Pancreas (tissue), 10 donors: ENCODE results near the gene ARRB1. TPM values are rescaled to one million over a fixed set of nuclear protein-coding genes. Genes with fewer than 3 reads are reported as not detected.

Experiments used
- ATAC-seq, 4 donors: fragments of 200-7000 bp; cut with Tn5 transposase; one replicate each; pipeline versions ENCODE4 v1.8.0 to v1.9.1; 2020; ENCODE audit warnings: mild to moderate bottlenecking in 4 of 4, moderate library complexity in 4 of 4
- DNase-seq, 6 donors: peaks; one replicate each; pipeline ENCODE4 v3.0.0-alpha.2; 2020
- FAIRE-seq: peaks from 2 replicates; lab custom pipeline; 2012; peaks lifted over from hg19 to GRCh38; lab: Jason Lieb, UNC
- H3K27ac ChIP-seq, 4 donors: fragments of 200-600 bp; sonication (generic); 1 replicate in 3 of 4; 2 replicates in 1 of 4; pipeline versions ENCODE4 v1.5.0 to v1.8.0; 2020
- H3K27me3 ChIP-seq, 4 donors: fragments of 200-600 bp; one replicate each; pipeline ENCODE4 v1.8.0; 2021
- H3K36me3 ChIP-seq, 3 donors: fragments of 200-600 bp; sonication (generic) in 1 of 3; one replicate each; pipeline versions ENCODE4 v1.5.0 to v1.8.0; 2020 to 2021
- H3K4me1 ChIP-seq, 3 donors: fragments of 200-600 bp; one replicate each; pipeline ENCODE4 v1.8.0; 2021
- H3K4me3 ChIP-seq, 4 donors: fragments of 200-600 bp; sonication (generic) in 2 of 4; one replicate each; pipeline versions ENCODE4 v1.5.0 to v1.8.0; 2020 to 2021
- H3K9me3 ChIP-seq, 4 donors: fragments of 200-600 bp; one replicate each; pipeline ENCODE4 v1.8.0; 2021
- WGBS, 2 donors: extraction: QIAGEN DNeasy Blood & Tissue Kit; methylation state at CpG; one replicate each; pipeline ENCODE4 v1.1.7; 2013; 5-methylcytosine and 5-hydroxymethylcytosine counted together
- intact Hi-C, 3 donors: fragments of 100-400 bp; cut with DNase I; formaldehyde crosslinking; loops; one replicate each; pipeline versions ENCODE4 v1.11.1 to v1.14.2; 2022
- polyA plus RNA-seq, 2 donors: library from polyadenylated mRNA; stranded (reverse); fragments of 200-250 nt; gene quantifications; one replicate each; pipeline ENCODE4 v1.2.3, GENCODE V29; 2013
- total RNA-seq, 6 donors: library from RNA; stranded (reverse); fragmentation: NEBNext Ultra II Directional in 4 of 6; extraction: Animal tissue kit (Norgen Biotek cat#: 25700) in 4 of 6; gene quantifications; one replicate each; pipeline versions ENCODE4 v1.2.1 to v1.2.4, GENCODE V29; 2021 to 2023
- TF ChIP-seq, protein P1 (sequence below), 4 donors: fragments of 200-600 bp; sonication (generic) in 3 of 4; IDR thresholded peaks; one replicate each; pipeline versions ENCODE4 v1.5.0 to v1.8.0; 2021; ENCODE audit warnings: antibody characterized with exemption in 4 of 4
- donor health status: healthy with polysubstance abuse.
- donor health status: DM: no; HTN: no; CAD: no; lungs with moderate emphysema.
- donor health status: DM: no; HTN: no; CAD: no.
- donor health status: control.
- donor health status: control.
- donor health status: Bipolar disorder and iron deficiency.
- donor health status: DM: yes; HTN: yes; CAD: no.
- donor health status: DM: no; HTN: no; CAD: no.
- donor health status: DM: no; HTN: no; CAD: no.
- donor health status: DM: yes; HTN: yes; CAD: no.

The ARRB1 gene
- total and polyA plus RNA-seq, 8 donors: 7.8 to 68.1 (median 33.0) TPM

DNA sequence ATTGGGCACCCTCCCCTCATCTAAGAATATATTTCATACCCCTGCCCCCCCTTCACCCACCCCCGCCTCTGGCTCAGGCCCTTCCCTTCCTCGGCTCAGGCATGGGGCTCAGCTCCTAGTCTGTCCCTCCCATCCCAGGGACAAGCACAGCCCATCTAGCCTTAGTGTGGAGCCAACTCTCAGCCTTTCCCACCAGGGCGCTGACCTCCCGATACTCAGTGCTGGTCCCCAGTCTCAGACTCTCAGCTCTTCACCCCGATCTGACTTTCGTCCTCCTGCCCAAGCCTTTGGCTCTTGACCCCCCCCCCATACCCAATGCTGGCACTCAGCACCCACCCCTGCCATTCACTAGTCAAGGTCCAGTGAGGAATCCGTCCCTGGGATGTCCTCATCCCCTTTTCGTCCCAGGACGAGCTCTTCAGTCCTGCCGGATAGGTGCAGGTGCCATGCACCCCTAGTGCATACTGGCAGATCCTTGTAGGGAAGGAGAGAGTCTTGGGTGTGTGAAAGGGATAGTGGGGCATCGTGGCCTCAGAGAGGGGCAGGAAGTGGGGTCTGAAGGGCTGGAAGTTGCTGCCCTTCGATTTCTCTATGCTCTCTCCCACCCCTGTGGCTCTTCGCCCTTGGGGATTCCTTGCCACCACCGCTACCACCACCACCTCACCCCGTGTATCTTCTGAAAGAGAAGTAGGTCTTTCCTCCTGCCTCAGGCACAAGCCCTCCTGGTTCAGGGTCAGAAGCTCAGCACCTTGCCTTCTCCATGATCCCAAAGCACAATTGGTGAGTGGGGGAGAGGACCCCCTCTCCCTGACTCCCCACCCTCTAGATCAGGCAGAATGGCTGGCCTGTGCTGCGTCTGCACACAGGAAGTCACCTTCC, 108.5 kb downstream of the ARRB1 start:
- H3K27me3 ChIP-seq: peaks cover 0 to 4% (median 0%) of the 10 kb centered on the region in 4 donors

DNA sequence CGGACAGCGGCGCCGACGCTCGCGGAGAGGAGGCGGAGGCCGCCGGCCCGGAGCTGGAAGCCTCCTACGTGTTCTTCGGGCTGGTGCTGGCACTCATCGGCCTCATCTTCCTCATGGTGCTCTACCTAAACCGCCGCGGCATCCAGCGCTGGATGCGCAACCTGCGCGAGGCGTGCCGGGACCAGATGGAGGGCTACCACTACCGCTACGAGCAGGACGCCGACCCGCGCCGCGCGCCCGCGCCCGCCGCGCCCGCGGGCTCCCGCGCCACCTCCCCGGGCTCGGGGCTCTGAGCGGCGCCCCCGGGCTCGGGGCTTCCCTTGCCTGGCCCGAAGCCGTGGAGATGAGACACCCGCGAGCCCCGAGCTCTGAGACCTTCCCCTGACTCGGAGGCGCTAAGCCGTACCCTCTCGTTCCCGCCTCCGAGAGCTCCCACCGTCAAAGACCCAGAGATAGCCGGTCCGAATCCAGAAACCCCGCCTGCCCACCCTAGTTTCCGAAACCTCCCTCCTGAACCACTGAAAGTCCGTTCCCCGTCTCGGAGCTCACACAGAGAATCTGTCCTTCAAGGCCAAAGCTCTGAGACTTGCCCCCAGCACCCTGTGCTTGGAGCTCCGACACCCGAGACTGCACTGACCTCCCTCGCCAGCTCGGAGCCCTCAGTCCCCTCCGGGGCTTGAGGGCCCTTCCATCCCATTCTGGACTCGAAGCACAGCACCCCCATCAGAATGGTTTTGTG, 109.4 kb downstream of the ARRB1 start:
- Histone ChIP-seq H3K4me3 (peak overlapping the region in 3 of 4 donors; percentile 10 to 46 (median 32)), H3K4me1 (peaks cover 0 to 3% (median 0%) of the 10 kb centered on the region in 3 donors), H3K36me3 (no peaks in the 10 kb centered on the region), H3K9me3 (no peaks in the 10 kb centered on the region), H3K27ac (no peak overlapping the region), H3K27me3 (peaks cover 0 to 4% (median 0%) of the 10 kb centered on the region in 4 donors)
- intact Hi-C loops: loop anchor here in 1 of 3 donors (10.0 kb wide), 2 partner anchors 217 to 307 kb away; no protein-coding TSS in a partner anchor
- FAIRE-seq (no peak), ATAC-seq (peak in 1 of 4 donors; percentile 24), DNase-seq (no peak)
- TF ChIP-seq, protein P1, sequence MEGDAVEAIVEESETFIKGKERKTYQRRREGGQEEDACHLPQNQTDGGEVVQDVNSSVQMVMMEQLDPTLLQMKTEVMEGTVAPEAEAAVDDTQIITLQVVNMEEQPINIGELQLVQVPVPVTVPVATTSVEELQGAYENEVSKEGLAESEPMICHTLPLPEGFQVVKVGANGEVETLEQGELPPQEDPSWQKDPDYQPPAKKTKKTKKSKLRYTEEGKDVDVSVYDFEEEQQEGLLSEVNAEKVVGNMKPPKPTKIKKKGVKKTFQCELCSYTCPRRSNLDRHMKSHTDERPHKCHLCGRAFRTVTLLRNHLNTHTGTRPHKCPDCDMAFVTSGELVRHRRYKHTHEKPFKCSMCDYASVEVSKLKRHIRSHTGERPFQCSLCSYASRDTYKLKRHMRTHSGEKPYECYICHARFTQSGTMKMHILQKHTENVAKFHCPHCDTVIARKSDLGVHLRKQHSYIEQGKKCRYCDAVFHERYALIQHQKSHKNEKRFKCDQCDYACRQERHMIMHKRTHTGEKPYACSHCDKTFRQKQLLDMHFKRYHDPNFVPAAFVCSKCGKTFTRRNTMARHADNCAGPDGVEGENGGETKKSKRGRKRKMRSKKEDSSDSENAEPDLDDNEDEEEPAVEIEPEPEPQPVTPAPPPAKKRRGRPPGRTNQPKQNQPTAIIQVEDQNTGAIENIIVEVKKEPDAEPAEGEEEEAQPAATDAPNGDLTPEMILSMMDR (IDR thresholded peaks at IDR 0.05): peak in 1 of 4 donors; percentile 4
- WGBS, 2 donors: 13 to 14% methylated on average over 57 to 72 of the region's 72 CpGs

More for the DNA sequence above, 108.5 kb downstream of the ARRB1 start:
- WGBS, 2 donors: 82 to 84% methylated on average over 16 of the region's 16 CpGs
- Histone ChIP-seq H3K4me3 (no peak overlapping the region), H3K27ac (no peak overlapping the region), H3K4me1 (peaks cover 0 to 3% (median 0%) of the 10 kb centered on the region in 3 donors), H3K9me3 (no peaks in the 10 kb centered on the region), H3K36me3 (no peaks in the 10 kb centered on the region)
- no peak for FAIRE-seq
- intact Hi-C loops: loop anchor here in 1 of 3 donors (10.0 kb wide), 2 partner anchors 218 to 308 kb away; no protein-coding TSS in a partner anchor
- ATAC-seq: no peak
- peak in 1 of 6 donors; percentile 52 for DNase-seq
- TF ChIP-seq, protein P1 (IDR thresholded peaks at IDR 0.05): no peak

DNA sequence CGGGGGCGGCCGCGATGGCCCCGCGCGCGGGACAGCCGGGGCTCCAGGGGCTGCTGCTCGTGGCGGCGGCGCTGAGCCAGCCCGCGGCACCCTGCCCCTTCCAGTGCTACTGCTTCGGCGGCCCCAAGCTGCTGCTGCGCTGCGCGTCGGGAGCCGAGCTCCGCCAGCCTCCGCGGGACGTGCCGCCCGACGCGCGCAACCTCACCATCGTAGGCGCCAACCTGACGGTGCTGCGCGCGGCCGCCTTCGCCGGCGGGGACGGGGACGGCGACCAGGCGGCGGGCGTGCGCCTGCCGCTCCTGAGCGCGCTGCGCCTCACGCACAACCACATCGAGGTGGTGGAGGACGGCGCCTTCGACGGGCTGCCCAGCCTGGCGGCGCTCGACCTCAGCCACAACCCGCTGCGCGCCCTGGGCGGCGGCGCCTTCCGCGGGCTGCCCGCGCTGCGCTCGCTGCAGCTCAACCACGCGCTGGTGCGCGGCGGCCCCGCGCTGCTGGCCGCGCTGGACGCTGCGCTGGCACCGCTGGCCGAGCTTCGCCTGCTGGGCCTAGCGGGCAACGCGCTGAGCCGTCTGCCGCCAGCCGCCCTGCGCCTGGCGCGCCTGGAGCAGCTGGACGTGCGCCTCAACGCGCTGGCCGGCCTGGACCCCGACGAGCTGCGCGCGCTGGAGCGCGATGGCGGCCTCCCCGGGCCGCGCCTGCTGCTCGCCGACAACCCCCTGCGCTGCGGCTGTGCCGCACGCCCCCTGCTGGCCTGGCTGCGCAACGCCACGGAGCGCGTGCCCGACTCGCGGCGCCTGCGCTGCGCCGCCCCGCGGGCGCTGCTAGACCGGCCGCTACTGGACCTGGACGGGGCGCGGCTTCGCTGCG, 110.2 kb downstream of the ARRB1 start:
- DNase-seq (peak; percentile 77 to 99 (median 91)), ATAC-seq (peak; percentile 91 to 98 (median 96)), FAIRE-seq (no peak)
- TF ChIP-seq, protein P1 (IDR thresholded peaks at IDR 0.05): peak; percentile 79 to 86 (median 82)
- H3K27me3 ChIP-seq: peaks cover 0 to 4% (median 0%) of the 10 kb centered on the region in 4 donors
- H3K4me1 ChIP-seq: peaks cover 0 to 1% (median 0%) of the 10 kb centered on the region in 3 donors
- no peaks in the 10 kb centered on the region for H3K36me3 ChIP-seq
- intact Hi-C loops: loop anchor here in 1 of 3 donors (10.0 kb wide), 2 partner anchors 216 to 306 kb away; no protein-coding TSS in a partner anchor
- no peak overlapping the region for H3K27ac ChIP-seq
- 1 to 2% methylated on average over 109 to 140 of the region's 140 CpGs for WGBS, 2 donors
- no peaks in the 10 kb centered on the region for H3K9me3 ChIP-seq
- H3K4me3 ChIP-seq: peak overlapping the region in 3 of 4 donors; percentile 10 to 46 (median 32)

DNA sequence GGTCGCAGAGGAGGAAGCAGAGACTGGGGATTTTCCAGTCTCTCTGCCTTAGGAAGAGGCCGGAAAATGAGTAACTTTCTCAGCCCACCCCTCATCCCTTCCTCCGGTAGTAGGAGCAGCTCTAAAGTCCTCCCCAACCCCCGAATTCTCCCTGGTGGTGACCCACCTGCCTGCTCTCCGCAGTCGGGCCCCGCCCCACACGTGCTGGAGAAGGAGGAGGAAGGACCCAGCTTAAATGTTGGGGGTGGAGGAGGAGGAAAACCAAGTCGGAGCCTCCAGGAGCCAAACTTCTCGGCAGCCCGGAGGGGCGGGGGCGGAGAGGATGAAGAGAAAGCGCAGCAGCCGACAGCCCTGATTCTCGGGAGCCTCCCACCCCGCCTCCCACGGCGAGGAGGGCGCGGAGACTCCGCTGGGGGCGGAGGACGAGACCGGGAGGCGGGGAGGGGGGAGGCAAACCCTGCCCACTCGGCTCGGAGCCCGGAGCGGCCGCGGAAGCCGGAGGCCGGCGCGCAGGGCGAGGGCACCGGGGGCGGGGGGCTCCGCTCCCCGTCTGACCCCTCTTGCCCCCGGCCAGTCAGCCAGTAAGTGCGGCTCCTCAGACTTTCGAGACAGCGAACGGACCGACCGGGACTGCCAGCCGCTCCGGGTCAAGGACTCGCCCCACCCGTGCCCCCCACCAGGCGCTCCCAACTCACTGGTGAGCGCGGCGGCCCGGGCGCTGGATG, 111.0 kb downstream of the ARRB1 start, which contains the start of gene TPBGL:
Gene TPBGL, plus strand, starts transcription at position 464 of the 725 bp plus-strand sequence. CDS start 276 bp downstream, outside the sequence.
- no peak for ATAC-seq
- Histone ChIP-seq H3K9me3 (no peaks in the 10 kb centered on the region), H3K27me3 (peaks cover 0 to 4% (median 0%) of the 10 kb centered on the region in 4 donors), H3K27ac (no peak within 1 kb of the TSS), H3K4me1 (no peaks in the 10 kb centered on the region), H3K4me3 (peak within 1 kb of the TSS in 3 of 4 donors; percentile 10 to 46 (median 32)), H3K36me3 (no peaks in the 10 kb centered on the region)
- TF ChIP-seq, protein P1 (IDR thresholded peaks at IDR 0.05): no peak
- intact Hi-C loops: loop anchor here in 1 of 3 donors (10.0 kb wide), 2 partner anchors 216 to 306 kb away; no protein-coding TSS in a partner anchor
- WGBS, 2 donors: 8 to 24% methylated on average over 19 to 58 of the region's 58 CpGs
- no peak for FAIRE-seq
- DNase-seq: peak in 2 of 6 donors; percentile 69 to 70
